HEK293 (cell line): ENCODE data around the gene CD69.

Source experiments
- CTCF ChIA-PET: fragments of 350-600 bp; formaldehyde crosslinking; extraction: SDS; loops from one replicate; lab custom pipeline; 2021; ENCODE audit warnings: antibody characterized with exemption; lab: Yijun Ruan, JAX
- POLR2A ChIA-PET: fragments of 300-600 bp; formaldehyde crosslinking; extraction: SDS; loops from one replicate; lab custom pipeline; 2020; ENCODE audit warnings: antibody characterized with exemption, inconsistent platforms; lab: Yijun Ruan, JAX
- H3K27ac ChIP-seq: fragments of 200-500 bp; sonication (Bioruptor generic); 2 replicates; pipeline ENCODE4 v1.5.1; 2014; ENCODE audit warnings: low read depth, low read length, control low read depth, inconsistent platforms; ENCODE audit errors: extremely low read depth
- H3K36me3 ChIP-seq, 2 experiments: fragments of 200-500 bp in 1 of 2; sonication (Bioruptor generic) in 1 of 2; 1 replicate in 1 of 2; 2 replicates in 1 of 2; pipeline ENCODE4 v1.5.1; 2014 to 2017; ENCODE audit warnings: inconsistent platforms in 2 of 2, low read length in 2 of 2; ENCODE audit not compliant: control insufficient read depth in 2 of 2, insufficient read depth in 1 of 2
- H3K4me1 ChIP-seq: fragments of 200-500 bp; sonication (Bioruptor generic); 2 replicates; pipeline ENCODE4 v1.5.1; 2014; ENCODE audit warnings: mild to moderate bottlenecking, low read length, inconsistent platforms; ENCODE audit not compliant: control insufficient read depth, insufficient read depth
- H3K4me3 ChIP-seq: 2 replicates; pipeline ENCODE4 v1.5.1; 2011; ENCODE audit warnings: low read depth, mild to moderate bottlenecking, control low read depth, low read length, moderate library complexity
- H3K9me3 ChIP-seq: fragments of 200-500 bp; sonication (Bioruptor generic); 2 replicates; pipeline ENCODE4 v1.5.1; 2014; ENCODE audit warnings: low read depth, low read length, inconsistent platforms; ENCODE audit not compliant: control insufficient read depth, insufficient read depth
- OVOL3 ChIP-seq: fragments of 450-650 bp; formaldehyde crosslinking; IDR thresholded peaks from 2 replicates; pipeline ENCODE4 v1.5.1; 2016; ENCODE audit warnings: missing biosample characterization, missing genetic modification characterization
- TCF7L2 ChIP-seq: IDR thresholded peaks from 2 replicates; pipeline ENCODE4 v1.6.1; 2011; ENCODE audit warnings: low read depth, mild to moderate bottlenecking, inconsistent platforms, low read length, moderate library complexity, borderline replicate concordance
- ZNF214 ChIP-seq: fragments of 450-650 bp; formaldehyde crosslinking; IDR thresholded peaks from 2 replicates; pipeline ENCODE4 v1.5.1; 2017; ENCODE audit warnings: missing biosample characterization, mild to moderate bottlenecking, missing genetic modification characterization, borderline replicate concordance
- ZNF223 ChIP-seq: fragments of 450-650 bp; formaldehyde crosslinking; IDR thresholded peaks from 2 replicates; pipeline ENCODE4 v1.5.1; 2016; ENCODE audit warnings: missing biosample characterization, missing genetic modification characterization
- ZNF473 ChIP-seq: fragments of 450-650 bp; formaldehyde crosslinking; IDR thresholded peaks from 2 replicates; pipeline ENCODE4 v1.5.1; 2017; ENCODE audit warnings: missing biosample characterization, missing genetic modification characterization
- ZNF501 ChIP-seq: fragments of 450-650 bp; formaldehyde crosslinking; IDR thresholded peaks from 2 replicates; pipeline ENCODE4 v1.5.1; 2016; ENCODE audit warnings: missing biosample characterization, missing genetic modification characterization
- ZNF585B ChIP-seq: fragments of 450-650 bp; formaldehyde crosslinking; IDR thresholded peaks from 2 replicates; pipeline ENCODE4 v1.5.1; 2016; ENCODE audit warnings: missing biosample characterization, missing genetic modification characterization
- ZNF768 ChIP-seq: fragments of 450-650 bp; formaldehyde crosslinking; IDR thresholded peaks from 2 replicates; pipeline ENCODE4 v1.5.1; 2018; ENCODE audit warnings: missing biosample characterization, mild to moderate bottlenecking, missing genetic modification characterization
- ZNF837 ChIP-seq: fragments of 450-650 bp; formaldehyde crosslinking; IDR thresholded peaks from 2 replicates; pipeline ENCODE4 v1.5.1; 2016; ENCODE audit warnings: missing biosample characterization, missing genetic modification characterization
- ZSCAN16 ChIP-seq: fragments of 450-650 bp; formaldehyde crosslinking; IDR thresholded peaks from 2 replicates; pipeline ENCODE4 v1.5.1; 2016; ENCODE audit warnings: missing biosample characterization, missing genetic modification characterization
- ZSCAN30 ChIP-seq: fragments of 450-650 bp; IDR thresholded peaks from 2 replicates; pipeline ENCODE4 v1.5.1; 2018; ENCODE audit warnings: missing biosample characterization, mild to moderate bottlenecking, missing genetic modification characterization, moderate library complexity
- TF ChIP-seq, protein P1 (sequence below): fragments of 450-650 bp; formaldehyde crosslinking; IDR thresholded peaks from 2 replicates; pipeline ENCODE4; 2016; ENCODE audit warnings: missing biosample characterization, missing genetic modification characterization
- TF ChIP-seq, protein P2 (sequence below): fragments of 450-650 bp; formaldehyde crosslinking; IDR thresholded peaks from 2 replicates; pipeline ENCODE4 v1.5.1; 2016; ENCODE audit warnings: missing biosample characterization, missing genetic modification characterization, low read depth
- TF ChIP-seq, protein P3 (sequence below): fragments of 450-650 bp; formaldehyde crosslinking; IDR thresholded peaks from 2 replicates; pipeline ENCODE4 v1.5.1; 2016; ENCODE audit warnings: missing biosample characterization, missing genetic modification characterization
- TF ChIP-seq, protein P4 (sequence below): fragments of 450-650 bp; formaldehyde crosslinking; IDR thresholded peaks from 2 replicates; pipeline ENCODE4 v1.5.1; 2017; ENCODE audit warnings: missing biosample characterization, missing genetic modification characterization
- TF ChIP-seq, protein P5 (sequence below): fragments of 450-650 bp; IDR thresholded peaks from 2 replicates; pipeline ENCODE4 v1.5.1; 2018; ENCODE audit warnings: missing biosample characterization, mild to moderate bottlenecking, missing genetic modification characterization
- TF ChIP-seq, protein P6 (sequence below): fragments of 450-650 bp; formaldehyde crosslinking; IDR thresholded peaks from 2 replicates; pipeline ENCODE4 v1.5.1; 2017; ENCODE audit warnings: missing biosample characterization, missing genetic modification characterization

CD69 gene

DNA sequence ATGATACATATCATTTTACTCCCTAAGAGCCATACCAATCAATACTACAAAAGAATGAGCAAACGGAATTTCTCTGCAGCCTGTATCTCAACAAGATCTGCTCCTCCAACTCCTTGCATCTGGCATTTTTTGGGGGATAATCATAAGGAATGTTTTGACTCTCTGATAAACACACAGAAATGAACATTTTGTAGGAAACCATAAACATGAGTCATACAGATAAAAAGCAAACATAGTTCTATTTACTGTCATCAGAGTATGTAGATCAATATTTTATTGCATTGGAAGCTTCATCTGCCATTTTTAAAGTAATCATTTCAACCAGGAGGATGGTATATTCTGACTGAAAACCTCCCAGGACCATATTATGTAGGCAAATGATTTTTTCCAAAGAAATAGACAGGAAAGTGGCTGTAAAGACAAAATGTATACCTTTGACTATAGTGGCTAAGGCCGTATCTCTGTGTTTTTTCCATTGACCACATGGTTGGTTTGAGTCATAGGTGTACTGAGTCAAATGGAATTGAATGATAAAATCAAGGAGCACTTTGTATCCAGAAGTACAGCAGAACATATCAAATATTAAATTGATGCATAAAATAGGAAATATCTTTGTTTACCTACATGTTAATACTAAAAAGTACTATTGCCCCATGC, 32.4 kb upstream of the CD69 start:
- TF ChIP-seq ZNF768, result no peak
- TF ChIP-seq OVOL3 (tag by site-specific recombination), result no peak
- no peak for TF ChIP-seq ZNF585B (tag by site-specific recombination)
- TF ChIP-seq, protein P1, sequence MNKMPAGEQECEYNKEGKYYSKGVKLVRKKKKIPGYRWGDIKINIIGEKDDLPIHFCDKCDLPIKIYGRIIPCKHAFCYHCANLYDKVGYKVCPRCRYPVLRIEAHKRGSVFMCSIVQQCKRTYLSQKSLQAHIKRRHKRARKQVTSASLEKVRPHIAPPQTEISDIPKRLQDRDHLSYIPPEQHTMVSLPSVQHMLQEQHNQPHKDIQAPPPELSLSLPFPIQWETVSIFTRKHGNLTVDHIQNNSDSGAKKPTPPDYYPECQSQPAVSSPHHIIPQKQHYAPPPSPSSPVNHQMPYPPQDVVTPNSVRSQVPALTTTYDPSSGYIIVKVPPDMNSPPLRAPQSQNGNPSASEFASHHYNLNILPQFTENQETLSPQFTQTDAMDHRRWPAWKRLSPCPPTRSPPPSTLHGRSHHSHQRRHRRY (tag by site-specific recombination), result no peak
- TF ChIP-seq ZNF223 (tag by site-specific recombination), result no peak
- no peak for TF ChIP-seq ZSCAN30 (tag by site-specific recombination)
- TF ChIP-seq, protein P2, sequence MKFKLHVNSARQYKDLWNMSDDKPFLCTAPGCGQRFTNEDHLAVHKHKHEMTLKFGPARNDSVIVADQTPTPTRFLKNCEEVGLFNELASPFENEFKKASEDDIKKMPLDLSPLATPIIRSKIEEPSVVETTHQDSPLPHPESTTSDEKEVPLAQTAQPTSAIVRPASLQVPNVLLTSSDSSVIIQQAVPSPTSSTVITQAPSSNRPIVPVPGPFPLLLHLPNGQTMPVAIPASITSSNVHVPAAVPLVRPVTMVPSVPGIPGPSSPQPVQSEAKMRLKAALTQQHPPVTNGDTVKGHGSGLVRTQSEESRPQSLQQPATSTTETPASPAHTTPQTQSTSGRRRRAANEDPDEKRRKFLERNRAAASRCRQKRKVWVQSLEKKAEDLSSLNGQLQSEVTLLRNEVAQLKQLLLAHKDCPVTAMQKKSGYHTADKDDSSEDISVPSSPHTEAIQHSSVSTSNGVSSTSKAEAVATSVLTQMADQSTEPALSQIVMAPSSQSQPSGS (tag by site-specific recombination), result no peak
- TF ChIP-seq ZNF837 (tag by site-specific recombination), result no peak
- TF ChIP-seq, protein P3, sequence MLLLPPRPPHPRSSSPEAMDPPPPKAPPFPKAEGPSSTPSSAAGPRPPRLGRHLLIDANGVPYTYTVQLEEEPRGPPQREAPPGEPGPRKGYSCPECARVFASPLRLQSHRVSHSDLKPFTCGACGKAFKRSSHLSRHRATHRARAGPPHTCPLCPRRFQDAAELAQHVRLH (tag by site-specific recombination), result no peak
- no peak for TF ChIP-seq ZNF473 (tag by site-specific recombination)
- TF ChIP-seq ZNF214 (tag by site-specific recombination), result no peak
- no peak for TF ChIP-seq TCF7L2
- no peak for TF ChIP-seq ZSCAN16 (tag by site-specific recombination)
- no peaks in the 10 kb centered on the region for H3K4me1 ChIP-seq
- no peak overlapping the region for H3K27ac ChIP-seq
- no peaks in the 10 kb centered on the region for H3K36me3 ChIP-seq
- no peak overlapping the region for H3K4me3 ChIP-seq
- no peaks in the 10 kb centered on the region for H3K9me3 ChIP-seq
- ChIA-PET POLR2A (no interaction called here), CTCF (interaction anchor here (0.6 to 1.0 kb wide), 3 partner anchors 43 to 46 kb away, joined by 3 to 4 read pairs (median 3); no protein-coding TSS in a partner anchor)

DNA sequence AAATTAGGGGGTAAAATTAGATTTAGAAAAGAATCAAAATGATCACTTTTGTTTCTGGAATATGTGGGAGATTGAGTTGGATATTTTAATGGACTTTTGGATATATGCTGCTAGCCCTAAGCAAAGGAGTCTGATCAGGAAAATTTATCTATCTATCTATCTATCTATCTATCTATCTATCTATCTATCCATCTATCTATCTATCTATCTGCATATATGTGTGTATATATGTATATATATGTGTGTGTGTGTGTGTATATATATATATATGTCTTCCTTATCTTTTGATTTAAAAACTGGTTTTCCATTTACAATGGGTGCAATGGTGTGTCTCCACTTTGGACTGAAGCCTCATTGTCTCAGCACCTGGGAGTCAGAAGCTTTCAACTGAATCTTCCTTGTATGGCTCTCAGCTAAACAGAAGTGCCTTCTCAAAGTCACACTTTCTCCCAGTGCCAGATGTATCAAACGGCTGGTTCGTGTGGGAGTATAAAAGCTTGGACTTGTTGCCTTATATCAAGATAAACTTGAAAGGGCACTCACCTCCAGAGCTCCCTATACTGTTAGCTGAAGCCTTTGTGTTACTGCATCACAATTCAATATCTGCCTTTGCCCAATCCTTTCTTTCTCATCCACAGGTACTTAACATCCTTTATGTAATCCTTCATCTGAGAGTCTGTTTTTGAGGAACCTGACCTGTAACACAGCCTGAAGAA, 31.6 kb upstream of the CD69 start:
- H3K4me3 ChIP-seq, result no peak overlapping the region
- no peaks in the 10 kb centered on the region for H3K4me1 ChIP-seq
- POLR2A ChIA-PET, result no interaction called here
- CTCF ChIA-PET, result interaction anchor here (0.8 to 1.0 kb wide), 2 partner anchors 42 to 45 kb away, joined by 3 read pairs; no protein-coding TSS in a partner anchor
- H3K36me3 ChIP-seq, result no peaks in the 10 kb centered on the region
- H3K27ac ChIP-seq, result no peak overlapping the region
- H3K9me3 ChIP-seq, result no peaks in the 10 kb centered on the region
- no peak for TF ChIP-seq ZNF501 (tag by site-specific recombination)

DNA sequence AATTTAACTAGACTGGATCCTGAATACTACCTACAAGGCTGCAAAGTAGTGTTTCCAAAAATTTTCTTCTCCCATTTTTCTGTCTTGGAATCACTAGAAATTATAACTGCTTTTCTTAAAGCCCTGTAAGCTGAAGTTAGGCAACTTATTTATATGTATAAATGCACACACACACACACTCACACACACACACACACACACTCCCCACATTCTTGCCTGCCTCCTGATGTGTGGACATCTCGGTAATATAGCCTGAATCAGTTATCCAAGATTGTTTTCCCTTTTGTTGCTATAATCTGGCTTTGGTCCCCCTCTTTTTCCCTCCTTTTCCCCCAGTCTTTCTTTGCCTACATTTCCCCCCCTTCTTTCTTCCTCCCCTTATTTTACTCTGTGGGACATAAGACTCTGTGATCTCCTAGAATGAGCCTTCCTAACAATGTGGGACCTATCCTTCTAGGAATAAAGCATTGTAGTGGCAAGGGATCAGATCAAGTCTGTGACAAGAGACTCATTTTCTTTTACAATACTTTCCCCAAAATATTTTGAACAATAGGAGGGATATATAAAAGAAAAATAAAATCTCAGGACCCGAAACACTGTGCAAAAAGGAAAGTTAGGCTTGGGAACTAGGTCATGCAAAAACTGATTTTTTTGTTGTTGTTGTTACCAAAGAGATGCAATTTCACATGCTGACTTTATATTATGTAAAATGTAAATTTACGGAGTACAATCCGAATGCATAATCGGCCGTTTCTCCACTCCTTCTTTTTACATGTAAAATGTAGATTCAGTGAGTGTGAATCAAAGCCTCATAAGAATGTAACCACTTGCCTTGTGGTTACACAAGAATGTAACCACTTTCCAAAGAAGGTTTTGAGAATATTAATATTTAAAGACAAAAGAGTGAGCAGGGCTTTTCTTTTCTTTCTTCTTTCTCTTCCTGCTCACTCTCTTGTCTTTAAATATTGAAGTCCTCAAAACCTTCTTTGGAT, 26.3 kb upstream of the CD69 start:
- CTCF ChIA-PET, result interaction anchor here (0.5 kb wide), 1 partner anchor 11 kb away, joined by 4 read pairs; no protein-coding TSS in a partner anchor
- POLR2A ChIA-PET, result no interaction called here
- H3K9me3 ChIP-seq, result no peaks in the 10 kb centered on the region
- no peaks in the 10 kb centered on the region for H3K4me1 ChIP-seq
- no peaks in the 10 kb centered on the region for H3K36me3 ChIP-seq
- H3K4me3 ChIP-seq, result no peak overlapping the region
- H3K27ac ChIP-seq, result no peak overlapping the region
- TF ChIP-seq, protein P4, sequence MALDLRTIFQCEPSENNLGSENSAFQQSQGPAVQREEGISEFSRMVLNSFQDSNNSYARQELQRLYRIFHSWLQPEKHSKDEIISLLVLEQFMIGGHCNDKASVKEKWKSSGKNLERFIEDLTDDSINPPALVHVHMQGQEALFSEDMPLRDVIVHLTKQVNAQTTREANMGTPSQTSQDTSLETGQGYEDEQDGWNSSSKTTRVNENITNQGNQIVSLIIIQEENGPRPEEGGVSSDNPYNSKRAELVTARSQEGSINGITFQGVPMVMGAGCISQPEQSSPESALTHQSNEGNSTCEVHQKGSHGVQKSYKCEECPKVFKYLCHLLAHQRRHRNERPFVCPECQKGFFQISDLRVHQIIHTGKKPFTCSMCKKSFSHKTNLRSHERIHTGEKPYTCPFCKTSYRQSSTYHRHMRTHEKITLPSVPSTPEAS, result 0 out of 2 replicates have a peak, but pooled peaks have one; percentile 10
- TF ChIP-seq, protein P5, sequence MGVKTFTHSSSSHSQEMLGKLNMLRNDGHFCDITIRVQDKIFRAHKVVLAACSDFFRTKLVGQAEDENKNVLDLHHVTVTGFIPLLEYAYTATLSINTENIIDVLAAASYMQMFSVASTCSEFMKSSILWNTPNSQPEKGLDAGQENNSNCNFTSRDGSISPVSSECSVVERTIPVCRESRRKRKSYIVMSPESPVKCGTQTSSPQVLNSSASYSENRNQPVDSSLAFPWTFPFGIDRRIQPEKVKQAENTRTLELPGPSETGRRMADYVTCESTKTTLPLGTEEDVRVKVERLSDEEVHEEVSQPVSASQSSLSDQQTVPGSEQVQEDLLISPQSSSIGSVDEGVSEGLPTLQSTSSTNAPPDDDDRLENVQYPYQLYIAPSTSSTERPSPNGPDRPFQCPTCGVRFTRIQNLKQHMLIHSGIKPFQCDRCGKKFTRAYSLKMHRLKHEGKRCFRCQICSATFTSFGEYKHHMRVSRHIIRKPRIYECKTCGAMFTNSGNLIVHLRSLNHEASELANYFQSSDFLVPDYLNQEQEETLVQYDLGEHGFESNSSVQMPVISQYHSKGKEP (tag by site-specific recombination), result no peak
- TF ChIP-seq, protein P6, sequence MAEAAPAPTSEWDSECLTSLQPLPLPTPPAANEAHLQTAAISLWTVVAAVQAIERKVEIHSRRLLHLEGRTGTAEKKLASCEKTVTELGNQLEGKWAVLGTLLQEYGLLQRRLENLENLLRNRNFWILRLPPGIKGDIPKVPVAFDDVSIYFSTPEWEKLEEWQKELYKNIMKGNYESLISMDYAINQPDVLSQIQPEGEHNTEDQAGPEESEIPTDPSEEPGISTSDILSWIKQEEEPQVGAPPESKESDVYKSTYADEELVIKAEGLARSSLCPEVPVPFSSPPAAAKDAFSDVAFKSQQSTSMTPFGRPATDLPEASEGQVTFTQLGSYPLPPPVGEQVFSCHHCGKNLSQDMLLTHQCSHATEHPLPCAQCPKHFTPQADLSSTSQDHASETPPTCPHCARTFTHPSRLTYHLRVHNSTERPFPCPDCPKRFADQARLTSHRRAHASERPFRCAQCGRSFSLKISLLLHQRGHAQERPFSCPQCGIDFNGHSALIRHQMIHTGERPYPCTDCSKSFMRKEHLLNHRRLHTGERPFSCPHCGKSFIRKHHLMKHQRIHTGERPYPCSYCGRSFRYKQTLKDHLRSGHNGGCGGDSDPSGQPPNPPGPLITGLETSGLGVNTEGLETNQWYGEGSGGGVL (tag by site-specific recombination), result peak; percentile 23; the same call in 1 of the 2 replicates
